K562 (cell line): ENCODE data around the gene CBLIF. TPM values are rescaled to one million over a fixed set of nuclear protein-coding genes. Genes with fewer than 3 reads are reported as not detected.

ENCODE experiments used
- ARID3B ChIP-seq: fragments of 250-450 bp; sonication (Bioruptor Pico); IDR thresholded peaks from 2 replicates; pipeline ENCODE4 v1.4.0; 2020; ENCODE audit warnings: borderline replicate concordance
- CBFA2T2 ChIP-seq: fragments of 450-650 bp; conservative IDR thresholded peaks from 2 replicates; pipeline ENCODE4 v1.6.1; 2017; ENCODE audit warnings: mild to moderate bottlenecking
- CBFA2T3 ChIP-seq: fragments of 450-650 bp; IDR thresholded peaks from 2 replicates; pipeline ENCODE4 v1.6.1; 2017
- DACH1 ChIP-seq: fragments of 450-650 bp; IDR thresholded peaks from 2 replicates; pipeline ENCODE4 v1.6.1; 2018; ENCODE audit not compliant: partially characterized antibody
- DPF2 ChIP-seq: fragments of 450-650 bp; IDR thresholded peaks from 2 replicates; pipeline ENCODE4 v1.6.1; 2016
- EP300 ChIP-seq: IDR thresholded peaks from 2 replicates; pipeline ENCODE4 v1.6.1; 2012; ENCODE audit warnings: low read length, improper control_type of control experiment
- EP400 ChIP-seq: fragments of 450-650 bp; IDR thresholded peaks from 2 replicates; pipeline ENCODE4 v1.6.1; 2017; ENCODE audit warnings: antibody characterized with exemption, mild to moderate bottlenecking, moderate library complexity
- HLTF ChIP-seq: fragments of 450-650 bp; IDR thresholded peaks from 2 replicates; pipeline ENCODE4 v1.6.1; 2016
- HNRNPL ChIP-seq: fragments of 200-400 bp; formaldehyde crosslinking; IDR thresholded peaks from 2 replicates; pipeline ENCODE4 v1.6.1; 2017; ENCODE audit warnings: low read depth, mild to moderate bottlenecking, low read length
- IRF2 ChIP-seq: sonication (generic); formaldehyde crosslinking; IDR thresholded peaks from 2 replicates; pipeline ENCODE4 v1.8.1; 2022; ENCODE audit warnings: mild to moderate bottlenecking, missing genetic modification reagents
- JUN ChIP-seq, 2 experiments: sonication (generic) in 1 of 2; formaldehyde crosslinking in 1 of 2; IDR thresholded peaks; 2 replicates each; pipeline versions ENCODE4 v1.6.1 to v1.8.0; 2012 to 2022; ENCODE audit warnings: borderline replicate concordance in 2 of 2, mild to moderate bottlenecking in 2 of 2, improper control_type of control experiment in 1 of 2, low read depth in 1 of 2, low read length in 1 of 2, missing genetic modification reagents in 1 of 2
- NCOA2 ChIP-seq, 2 experiments: fragments of 450-650 bp; IDR thresholded peaks; 2 replicates each; pipeline ENCODE4 v1.6.1; 2018; ENCODE audit warnings: mild to moderate bottlenecking in 2 of 2, moderate library complexity in 1 of 2; ENCODE audit not compliant: partially characterized antibody in 2 of 2
- NUFIP1 ChIP-seq: fragments of 450-650 bp; IDR thresholded peaks from 2 replicates; pipeline ENCODE4 v1.6.1; 2018; ENCODE audit not compliant: partially characterized antibody
- POLR2B ChIP-seq: fragments of 450-650 bp; IDR thresholded peaks from 2 replicates; pipeline ENCODE4 v1.6.1; 2018; ENCODE audit warnings: low read depth; ENCODE audit not compliant: partially characterized antibody
- RNF2 ChIP-seq: sonication (generic); IDR thresholded peaks from 2 replicates; pipeline ENCODE4 v1.6.1; 2016
- RUNX1 ChIP-seq: sonication (generic); IDR thresholded peaks from 2 replicates; pipeline ENCODE4 v1.6.1; 2016; ENCODE audit warnings: antibody characterized with exemption, low read depth
- SP1 ChIP-seq: sonication (generic); formaldehyde crosslinking; IDR thresholded peaks from 2 replicates; pipeline ENCODE4 v1.8.1; 2022; ENCODE audit warnings: mild to moderate bottlenecking, missing genetic modification reagents
- TRIM24 ChIP-seq, 2 experiments: fragments of 450-650 bp; IDR thresholded peaks; 2 replicates each; pipeline ENCODE4 v1.6.1; 2016
- ZNF124 ChIP-seq: sonication (generic); formaldehyde crosslinking; IDR thresholded peaks from 2 replicates; pipeline ENCODE4 v1.8.1; 2022; ENCODE audit warnings: missing genetic modification reagents
- ZNF384 ChIP-seq: IDR thresholded peaks from 2 replicates; pipeline ENCODE4 v1.6.1; 2012; ENCODE audit warnings: low read depth, low read length, improper control_type of control experiment
- ZNF639 ChIP-seq, 2 experiments: fragments of 200-800 bp in 1 of 2; sonication (Bioruptor generic) in 1 of 2; sonication (generic) in 1 of 2; formaldehyde crosslinking in 1 of 2; IDR thresholded peaks in 1 of 2; conservative IDR thresholded peaks in 1 of 2; 2 replicates each; pipeline versions ENCODE4 v1.5.0 to v1.6.1; 2016 to 2020; ENCODE audit warnings: missing compliant biosample characterization in 1 of 2, missing genetic modification characterization in 1 of 2, missing genetic modification reagents in 1 of 2
- polyA plus RNA-seq, 8 experiments: library from polyadenylated mRNA; depleted of rRNA in 4 of 8; stranded (reverse) in 5 of 8; unstranded in 3 of 8; fragments of >200 nt; fragmentation: Nextera tagmentation in 2 of 8; fragmentation: Illumina TruSeq in 1 of 8; extraction: Ambion mirVana in 2 of 8; extraction: Trizol in 1 of 8; gene quantifications; 2 replicates each; pipeline versions ENCODE4 v1.2.1 to v1.2.3, GENCODE V29; 2011 to 2014; ENCODE audit warnings: inconsistent platforms in 1 of 8, missing spikeins in 1 of 8
- total RNA-seq, 7 experiments: library from RNA; depleted of rRNA in 6 of 7; stranded (reverse); fragments of >200 nt in 6 of 7; fragmentation: Illumina TruSeq in 2 of 7; extraction: Trizol in 2 of 7; gene quantifications; 2 replicates each; pipeline versions ENCODE4 v1.2.1 to v1.2.3, GENCODE V29; 2011 to 2021; ENCODE audit warnings: low replicate concordance in 1 of 7
- TF ChIP-seq, protein P1 (sequence below), 2 experiments: IDR thresholded peaks in 1 of 2; conservative IDR thresholded peaks in 1 of 2; 2 replicates each; pipeline ENCODE4 v1.6.1; 2016; ENCODE audit warnings: low read depth in 2 of 2, mild to moderate bottlenecking in 1 of 2, missing compliant biosample characterization in 1 of 2, missing genetic modification characterization in 1 of 2, moderate library complexity in 1 of 2

CBLIF gene
- total and polyA plus RNA-seq, 9 of the 15 experiments (the other 6 are each of a cell fraction or from before 2014, with no cell fraction given), result 0.07 to 0.83 (median 0.54) TPM

- no peak for TF ChIP-seq ARID3B (CRISPR knock-in tag)
- TF ChIP-seq HLTF, result no peak
- TF ChIP-seq RUNX1, result no peak
- TF ChIP-seq SP1 (CRISPR knock-in tag), result 0 out of 2 replicates have a peak, but pooled peaks have one; percentile 46
- peak; percentile 80 for TF ChIP-seq DACH1
- peak; percentile 98 for TF ChIP-seq DPF2
- no peak for TF ChIP-seq HNRNPL
- peak; percentile 69; the same call in 1 of the 2 replicates for TF ChIP-seq RNF2
- no peak for TF ChIP-seq ZNF124 (CRISPR knock-in tag)
- peak; percentile 3; the same call in 1 of the 2 replicates for TF ChIP-seq ZNF384
- TF ChIP-seq CBFA2T2, result peak; percentile 76
- TF ChIP-seq EP300, result peak; percentile 88
- TF ChIP-seq TRIM24 (IDR thresholded peaks at IDR 0.05), result peak; percentile 8 to 61; a peak in 2 of 4 replicates
- TF ChIP-seq NUFIP1, result no peak
- TF ChIP-seq ZNF639 (CRISPR knock-in tag; conservative IDR thresholded peaks at IDR 0.05 in 1 of 2, IDR thresholded peaks at IDR 0.05 in 1 of 2), result peak in 1 of 2 experiments; percentile 54; a peak in 2 of 4 replicates
- TF ChIP-seq, protein P1, sequence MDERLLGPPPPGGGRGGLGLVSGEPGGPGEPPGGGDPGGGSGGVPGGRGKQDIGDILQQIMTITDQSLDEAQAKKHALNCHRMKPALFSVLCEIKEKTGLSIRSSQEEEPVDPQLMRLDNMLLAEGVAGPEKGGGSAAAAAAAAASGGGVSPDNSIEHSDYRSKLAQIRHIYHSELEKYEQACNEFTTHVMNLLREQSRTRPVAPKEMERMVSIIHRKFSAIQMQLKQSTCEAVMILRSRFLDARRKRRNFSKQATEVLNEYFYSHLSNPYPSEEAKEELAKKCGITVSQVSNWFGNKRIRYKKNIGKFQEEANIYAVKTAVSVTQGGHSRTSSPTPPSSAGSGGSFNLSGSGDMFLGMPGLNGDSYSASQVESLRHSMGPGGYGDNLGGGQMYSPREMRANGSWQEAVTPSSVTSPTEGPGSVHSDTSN (CRISPR knock-in tag; IDR thresholded peaks at IDR 0.05; ENCODE audit: low read depth), result no peak
- TF ChIP-seq, protein P1 (tag; conservative IDR thresholded peaks at IDR 0.05; ENCODE audit: low read depth), result peak; percentile 67; the same call in 1 of the 2 replicates
- TF ChIP-seq IRF2 (CRISPR knock-in tag), result no peak
- TF ChIP-seq NCOA2 (IDR thresholded peaks at IDR 0.05; ENCODE audit: partially characterized antibody in 2 of 2), result peak in 1 of 2 experiments; percentile 63
- TF ChIP-seq JUN (IDR thresholded peaks at IDR 0.05; ENCODE audit: borderline replicate concordance, low read depth, low read length), result peak; percentile 82
- no peak for TF ChIP-seq JUN (CRISPR knock-in tag; IDR thresholded peaks at IDR 0.05; ENCODE audit: borderline replicate concordance)
- peak; percentile 87 for TF ChIP-seq CBFA2T3
- TF ChIP-seq EP400, result peak; percentile 56
- TF ChIP-seq POLR2B, result no peak
Measured at GRCh38 chr11:59857439-59858434, 12.4 kb upstream of the CBLIF start (continued).
